LNCAP (cell line): ENCODE results near the gene TMEM132D.

Experiments
- TF ChIP-seq, protein P1 (sequence below): fragments of 450-650 bp; IDR thresholded peaks from 2 replicates; pipeline ENCODE4 v1.5.1; 2017; ENCODE audit warnings: mild to moderate bottlenecking

Gene TMEM132D

DNA sequence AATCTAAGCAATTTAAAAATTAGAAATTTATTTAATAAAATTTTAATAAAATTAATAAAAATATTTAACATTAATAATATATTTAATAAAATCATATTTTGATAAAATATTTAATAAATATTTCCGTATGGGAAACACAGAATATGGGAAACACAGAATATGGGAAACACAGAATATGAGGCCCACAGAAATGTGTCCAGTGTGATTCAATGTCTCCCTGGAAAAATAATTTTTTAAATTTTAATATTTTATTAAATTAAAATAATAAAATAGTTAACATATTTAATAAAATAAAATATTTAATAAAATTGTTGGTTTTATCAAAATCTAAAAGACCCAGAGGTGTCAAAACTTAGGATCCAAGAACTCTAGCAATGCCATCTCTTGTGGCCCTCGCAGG lies 186.4 kb downstream of the TMEM132D start:
- TF ChIP-seq, protein P1, sequence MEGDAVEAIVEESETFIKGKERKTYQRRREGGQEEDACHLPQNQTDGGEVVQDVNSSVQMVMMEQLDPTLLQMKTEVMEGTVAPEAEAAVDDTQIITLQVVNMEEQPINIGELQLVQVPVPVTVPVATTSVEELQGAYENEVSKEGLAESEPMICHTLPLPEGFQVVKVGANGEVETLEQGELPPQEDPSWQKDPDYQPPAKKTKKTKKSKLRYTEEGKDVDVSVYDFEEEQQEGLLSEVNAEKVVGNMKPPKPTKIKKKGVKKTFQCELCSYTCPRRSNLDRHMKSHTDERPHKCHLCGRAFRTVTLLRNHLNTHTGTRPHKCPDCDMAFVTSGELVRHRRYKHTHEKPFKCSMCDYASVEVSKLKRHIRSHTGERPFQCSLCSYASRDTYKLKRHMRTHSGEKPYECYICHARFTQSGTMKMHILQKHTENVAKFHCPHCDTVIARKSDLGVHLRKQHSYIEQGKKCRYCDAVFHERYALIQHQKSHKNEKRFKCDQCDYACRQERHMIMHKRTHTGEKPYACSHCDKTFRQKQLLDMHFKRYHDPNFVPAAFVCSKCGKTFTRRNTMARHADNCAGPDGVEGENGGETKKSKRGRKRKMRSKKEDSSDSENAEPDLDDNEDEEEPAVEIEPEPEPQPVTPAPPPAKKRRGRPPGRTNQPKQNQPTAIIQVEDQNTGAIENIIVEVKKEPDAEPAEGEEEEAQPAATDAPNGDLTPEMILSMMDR, result no peak

DNA sequence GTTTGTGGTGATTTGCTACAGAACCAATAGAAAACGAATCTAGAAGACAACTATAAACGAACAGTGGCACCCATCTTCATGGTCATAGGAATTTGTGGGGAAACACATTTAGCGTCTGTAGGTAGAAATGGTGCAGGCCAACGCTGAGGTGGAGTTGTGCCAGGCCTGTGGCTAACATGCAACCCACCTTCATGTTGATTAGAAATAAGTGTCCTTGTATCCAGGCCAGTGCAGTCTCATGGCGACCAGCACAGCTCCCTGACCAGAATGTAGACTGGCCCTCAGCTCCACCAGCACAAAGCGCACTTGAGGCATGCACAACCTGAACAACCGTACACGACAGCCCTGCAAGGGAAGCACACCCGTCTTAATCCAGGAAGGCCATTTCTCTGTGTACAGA lies 187.0 kb downstream of the TMEM132D start:
- TF ChIP-seq, protein P1, result no peak

DNA sequence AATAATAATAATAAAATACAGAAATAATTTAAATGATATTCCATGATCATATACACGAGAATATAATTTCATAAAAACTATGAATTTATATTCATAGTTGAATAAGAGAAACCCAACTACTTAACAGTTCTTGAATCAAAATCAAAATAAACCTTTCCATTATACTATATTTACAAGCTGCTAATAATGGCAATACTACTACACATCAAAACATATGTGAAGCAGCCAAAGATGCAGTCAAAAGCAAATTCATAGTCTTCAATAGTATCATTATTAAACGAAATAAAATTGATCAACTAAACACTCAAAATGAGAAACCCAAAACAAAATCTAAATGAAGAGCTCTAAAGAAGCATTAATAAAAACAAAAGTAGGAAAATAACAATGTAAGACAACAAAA lies 197.1 kb downstream of the TMEM132D start:
- TF ChIP-seq, protein P1, result no peak

DNA sequence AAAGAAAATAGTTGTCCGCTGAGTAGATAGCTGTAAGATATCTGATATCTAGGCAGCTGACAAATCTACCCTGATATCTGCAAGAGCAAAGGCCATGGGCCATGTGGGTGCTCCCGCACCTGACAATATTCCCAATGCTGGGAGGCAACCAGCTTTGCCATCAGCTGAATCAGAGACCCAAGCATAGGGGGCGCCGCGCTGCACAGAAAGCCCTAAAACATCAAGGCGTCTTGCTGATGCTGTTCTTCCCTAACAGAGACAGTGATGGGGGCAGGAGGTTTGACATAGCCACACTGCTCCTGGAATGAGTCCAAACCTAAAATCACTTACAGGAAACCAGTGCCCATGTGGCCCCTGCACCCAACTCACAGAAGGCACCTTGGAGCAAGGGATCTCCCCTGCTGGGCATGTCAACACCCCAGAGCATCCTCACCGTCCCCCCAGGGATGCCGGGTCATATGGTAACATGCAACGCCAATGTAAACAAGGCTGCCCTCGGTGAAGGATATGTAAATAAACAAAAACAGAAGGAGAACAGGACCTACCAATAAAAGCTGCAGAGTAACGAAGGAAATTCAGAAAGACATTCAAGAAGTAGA lies 199.5 kb downstream of the TMEM132D start:
- TF ChIP-seq, protein P1, result no peak

DNA sequence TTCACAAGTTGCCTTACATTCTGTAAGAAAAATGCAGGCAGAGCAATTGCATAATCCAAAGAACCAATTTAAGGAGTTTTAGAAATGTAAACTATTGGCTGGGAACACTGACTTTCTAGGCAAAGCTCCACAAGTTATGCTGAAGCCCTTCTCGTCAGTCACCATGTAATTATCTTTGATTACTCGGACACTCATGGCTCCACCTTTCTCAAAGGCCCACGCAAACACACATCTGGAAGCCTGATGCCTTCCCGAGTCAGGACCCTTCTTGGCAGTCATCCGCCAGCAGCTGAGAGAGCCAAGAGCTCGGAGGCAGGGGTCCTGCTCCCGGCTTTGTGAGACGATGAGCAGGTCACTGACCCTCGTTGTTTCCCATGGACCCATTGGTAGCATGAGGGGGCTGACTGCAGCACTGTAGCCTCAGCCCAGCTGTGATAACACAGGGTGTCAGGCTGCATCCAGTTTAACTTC lies 202.2 kb downstream of the TMEM132D start:
- TF ChIP-seq, protein P1, result no peak

DNA sequence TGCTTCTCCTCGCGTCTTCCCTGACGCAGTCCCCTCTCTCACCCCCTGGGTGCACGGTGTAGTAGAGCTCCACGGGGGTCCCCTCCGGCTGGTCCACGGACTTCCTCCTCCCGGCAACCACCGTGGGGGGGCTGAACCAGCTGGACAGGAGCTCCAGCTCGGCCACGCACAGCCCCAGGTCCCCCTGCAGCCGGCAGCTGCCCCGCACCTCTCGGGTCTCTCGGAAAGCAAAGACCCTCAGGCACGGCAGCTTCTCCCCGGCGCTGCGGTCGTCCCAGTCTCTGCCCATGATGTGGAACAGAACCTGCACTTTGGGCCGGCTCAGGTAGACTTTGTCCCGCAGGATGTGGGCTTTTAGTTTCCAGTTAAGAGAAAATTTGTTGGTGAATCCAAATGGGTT lies 203.8 kb downstream of the TMEM132D start:
- TF ChIP-seq, protein P1, result no peak

DNA sequence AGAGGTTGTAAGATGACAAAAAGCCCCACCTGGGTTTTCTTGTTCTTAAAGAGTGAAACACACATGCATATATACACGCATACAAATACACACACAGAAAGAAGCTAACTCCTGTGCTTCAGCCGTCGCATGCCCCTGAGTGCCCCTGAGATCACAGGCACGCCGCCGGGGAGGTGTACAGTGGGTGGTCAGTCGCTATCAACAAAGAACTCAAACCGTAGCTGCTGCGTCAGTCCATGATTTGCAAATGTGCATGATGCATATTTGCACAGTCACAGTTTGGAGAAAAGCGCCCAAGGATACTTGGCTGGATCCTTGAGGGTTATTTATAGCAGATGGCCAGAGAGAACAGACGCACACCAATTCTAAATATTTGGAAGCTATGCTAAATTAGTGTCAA lies 206.9 kb downstream of the TMEM132D start:
- TF ChIP-seq, protein P1, result no peak

DNA sequence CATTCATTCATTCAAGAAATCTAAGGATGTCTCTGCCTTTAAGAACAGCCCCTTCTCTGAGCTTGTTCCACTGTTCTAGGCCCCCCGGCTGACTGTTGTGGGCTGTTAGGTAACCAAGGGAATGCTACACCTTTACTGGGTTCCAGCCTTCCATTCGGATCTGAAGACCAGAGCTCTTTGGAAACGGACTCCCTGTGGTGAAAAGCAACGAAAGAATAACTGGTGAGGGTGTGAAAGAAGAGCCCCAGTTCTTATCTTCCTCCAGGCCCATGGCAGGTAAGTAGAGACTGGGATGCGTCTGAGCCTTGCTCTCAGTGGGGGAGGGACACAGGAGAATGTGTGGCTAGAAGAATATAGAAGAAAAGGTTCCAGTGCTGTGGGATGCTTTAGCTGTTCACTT lies 207.4 kb downstream of the TMEM132D start:
- TF ChIP-seq, protein P1, result no peak
